HG03066 (cell line): ENCODE measurements around the gene SLC43A1.

ENCODE experiments used
- ATAC-seq: cut with Tn5 transposase; IDR thresholded peaks from one replicate; pipeline ENCODE4 v1.9.1; 2021; ENCODE audit warnings: low read depth; ENCODE audit not compliant: unreplicated experiment

Gene SLC43A1

DNA sequence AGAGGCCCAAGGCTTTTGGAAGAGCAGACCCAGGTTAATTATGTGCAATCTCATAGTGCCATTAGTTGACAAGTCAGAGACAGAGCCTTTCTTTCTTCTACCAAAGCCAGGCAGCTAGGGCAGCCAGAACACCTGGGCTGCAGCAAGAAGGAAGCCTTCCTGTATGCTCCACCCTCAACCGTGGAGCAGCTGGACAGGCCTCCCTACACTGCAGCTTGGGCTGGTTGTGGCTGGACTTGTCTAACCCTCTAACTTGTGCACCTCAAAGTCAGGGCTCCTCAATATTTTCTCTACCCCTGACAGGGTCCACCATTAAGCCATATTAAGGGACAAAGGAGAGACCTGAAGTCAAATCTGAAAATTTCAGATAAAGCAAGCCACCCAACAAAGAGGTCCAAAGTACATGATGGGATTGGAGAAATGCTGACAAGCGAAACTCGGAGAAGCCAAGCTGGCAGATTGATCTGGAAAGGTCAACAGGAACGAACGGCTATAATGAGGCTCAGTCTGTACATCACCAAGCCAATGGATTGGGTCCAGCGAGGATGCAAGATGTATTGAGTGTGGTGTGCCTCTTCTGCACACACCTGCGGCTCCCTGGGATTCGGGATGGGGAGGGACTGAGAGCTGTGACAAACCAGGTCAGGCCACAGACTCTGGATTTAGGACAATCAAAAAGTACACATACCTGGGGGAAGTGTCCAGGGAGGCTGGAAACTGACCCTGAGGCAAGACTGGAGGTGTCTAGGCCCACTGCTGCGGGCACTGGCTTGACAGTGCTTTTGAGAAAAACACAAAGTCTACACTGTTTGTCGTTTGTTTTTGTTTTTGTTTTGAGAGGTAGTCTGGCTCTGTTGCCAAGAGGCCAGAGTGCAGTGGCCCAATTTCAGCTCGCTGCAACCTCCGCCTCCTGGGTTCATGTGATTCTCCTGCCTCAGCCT is 76.9 kb downstream of the SLC43A1 start:
- ATAC-seq, result no peak

DNA sequence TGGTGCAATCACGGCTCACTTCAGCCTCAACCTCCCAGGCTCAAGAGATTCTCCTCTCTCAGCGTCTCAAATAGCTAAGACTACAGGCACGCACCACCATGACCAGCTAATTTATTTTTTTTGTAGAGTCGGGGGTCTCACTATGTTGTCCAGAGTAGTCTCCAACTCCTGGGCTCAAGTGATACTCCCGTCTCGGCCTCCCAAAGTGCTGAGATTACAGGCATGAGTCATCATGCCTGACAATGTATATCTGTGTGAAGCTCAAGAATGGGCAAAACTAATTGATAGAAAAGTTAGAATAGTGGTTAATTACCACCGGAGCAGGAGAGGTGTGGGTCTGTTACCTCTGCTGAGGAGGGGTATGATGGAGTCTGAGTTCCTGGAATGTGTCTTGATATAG is 79.5 kb downstream of the SLC43A1 start:
- no peak for ATAC-seq

DNA sequence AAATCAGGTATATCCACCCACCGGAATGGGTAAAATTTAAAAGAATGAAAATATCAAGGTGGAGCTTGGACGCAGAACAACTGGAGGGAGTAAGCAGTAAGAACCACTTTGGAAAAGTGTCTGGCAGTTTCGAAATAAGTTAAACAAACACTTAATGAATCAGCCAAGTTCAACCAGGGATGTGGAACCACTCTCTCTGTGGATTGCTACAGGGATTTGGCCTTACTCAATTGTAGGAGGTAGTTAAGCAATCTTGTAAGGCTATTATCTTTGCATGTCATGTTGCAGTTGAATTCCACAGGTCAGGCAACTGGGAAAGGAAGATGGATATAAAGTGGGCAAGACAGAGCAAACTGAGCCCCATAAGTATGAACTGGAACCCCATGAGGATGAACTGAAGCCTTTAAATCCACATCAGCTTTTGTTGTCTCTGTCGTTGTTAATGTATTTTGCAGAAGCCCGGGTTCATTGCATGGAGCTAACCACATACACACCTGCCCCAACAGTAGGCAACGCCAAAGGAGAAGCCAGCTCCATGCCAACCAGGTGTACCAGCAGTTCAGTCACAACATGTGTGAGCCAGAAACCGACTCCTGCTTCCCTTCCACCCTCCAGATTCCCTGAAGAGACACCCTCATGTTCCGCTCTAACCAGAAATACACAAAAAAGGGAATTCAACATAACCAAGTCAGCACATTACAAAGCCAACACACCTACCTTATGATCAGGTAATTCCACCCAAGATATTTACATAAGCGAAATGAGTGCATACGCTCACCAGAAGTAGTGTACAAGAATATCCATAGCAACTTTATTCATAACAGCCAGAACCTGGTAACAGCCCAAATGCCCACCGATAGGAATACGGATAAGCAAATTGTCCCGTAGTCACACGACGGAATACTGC is 80.6 kb downstream of the SLC43A1 start:
- no peak for ATAC-seq
